GM08714 (cell line): ENCODE results near the gene DPPA5.

Experiments used
- H3K4me3 ChIP-seq: fragments of 200-500 bp; sonication (Bioruptor generic); 2 replicates; pipeline ENCODE4 v1.5.1; 2014; ENCODE audit warnings: mild to moderate bottlenecking, low read length, inconsistent platforms
- ZNF274 ChIP-seq: IDR thresholded peaks from 2 replicates; pipeline ENCODE4 v1.6.1; 2012; ENCODE audit warnings: mild to moderate bottlenecking, low read depth, low read length

The DPPA5 gene

DNA sequence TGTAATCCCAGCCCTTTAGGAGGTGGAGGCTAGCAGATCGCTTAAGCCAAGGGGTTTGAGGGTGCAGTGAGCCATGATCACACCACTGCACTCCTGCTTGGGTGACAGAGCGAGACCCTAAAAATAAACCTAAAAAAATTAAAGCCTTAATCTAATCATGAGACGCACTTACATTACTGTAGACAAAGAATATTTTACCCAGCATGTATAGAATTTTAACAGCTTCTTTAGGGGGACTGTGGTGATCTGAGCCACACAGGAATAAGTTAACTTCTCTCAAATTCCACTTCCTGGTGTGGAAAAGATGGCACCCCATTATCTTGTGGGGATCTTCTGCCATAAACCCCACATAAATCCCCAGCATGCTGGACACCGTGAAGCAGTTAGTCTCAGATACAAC is 17.9 kb upstream of the DPPA5 start:
- no peak for TF ChIP-seq ZNF274
- H3K4me3 ChIP-seq, result no peak overlapping the region

DNA sequence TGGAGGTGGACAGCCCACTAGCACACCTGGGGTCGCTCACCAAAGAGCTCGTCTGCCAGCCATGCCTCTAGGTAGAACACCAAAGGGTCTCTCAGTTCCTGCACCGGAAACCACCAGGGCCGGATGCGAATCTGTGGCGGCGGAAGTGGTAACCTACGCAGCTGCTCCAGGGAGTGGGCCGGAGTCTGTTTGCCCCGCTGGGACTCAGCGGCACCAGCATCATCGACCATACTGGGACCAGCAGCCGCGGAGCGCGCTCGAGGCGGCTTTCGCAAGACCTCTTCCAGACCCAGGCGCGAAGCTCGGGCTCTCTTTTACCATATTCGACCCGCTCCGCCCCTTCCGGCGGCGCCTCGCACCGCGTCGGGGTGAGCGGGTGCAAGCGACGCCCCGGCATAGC is 15.5 kb upstream of the DPPA5 start, which contains the start of gene OOEP:
OOEP (minus strand) TSS at position 335 of the 400 bp plus-strand sequence; CDS start at position 230, 105 bp downstream.
- no peak for TF ChIP-seq ZNF274
- no peak within 1 kb of the TSS for H3K4me3 ChIP-seq

DNA sequence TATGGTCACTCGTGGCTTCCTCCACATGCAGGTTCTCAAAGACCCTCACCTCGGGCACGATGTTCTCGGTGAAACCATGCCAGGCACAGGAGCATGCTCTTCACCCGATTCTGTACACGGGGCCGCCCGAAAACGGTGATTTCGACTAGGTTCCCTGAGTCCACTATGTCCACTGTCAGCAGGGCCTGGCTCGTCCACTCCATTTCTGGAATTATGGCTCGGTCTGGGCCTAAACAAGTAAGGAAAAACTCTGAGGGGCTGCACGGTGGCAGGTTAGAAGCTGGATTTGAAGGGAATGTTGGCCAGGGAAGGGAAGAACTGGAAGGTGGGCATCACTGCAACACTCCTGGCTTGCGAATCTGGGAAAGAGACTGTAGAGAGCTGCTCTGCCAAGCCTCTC is 15.1 kb upstream of the DPPA5 start:
- no peak for TF ChIP-seq ZNF274
- H3K4me3 ChIP-seq, result no peak overlapping the region

DNA sequence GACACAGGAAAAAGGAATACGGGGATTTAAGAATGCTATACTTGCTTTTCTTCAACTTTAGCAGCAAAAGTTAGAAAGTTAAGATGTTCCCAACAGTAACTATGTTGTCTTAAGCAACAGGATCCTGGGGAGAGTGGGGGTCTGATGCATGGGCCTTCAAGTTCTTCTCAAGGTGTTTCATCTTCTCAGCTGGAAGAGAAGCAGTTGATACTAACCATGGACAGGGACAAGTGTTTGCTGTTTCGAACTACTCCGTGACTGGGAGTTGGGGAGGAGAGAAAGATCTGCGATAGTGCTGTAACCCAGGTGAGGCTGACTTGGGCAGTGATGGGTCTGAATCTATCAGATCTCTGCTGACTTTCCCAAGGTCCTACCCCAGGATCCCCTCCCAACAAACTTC is 14.6 kb upstream of the DPPA5 start:
- no peak overlapping the region for H3K4me3 ChIP-seq
- TF ChIP-seq ZNF274, result no peak

DNA sequence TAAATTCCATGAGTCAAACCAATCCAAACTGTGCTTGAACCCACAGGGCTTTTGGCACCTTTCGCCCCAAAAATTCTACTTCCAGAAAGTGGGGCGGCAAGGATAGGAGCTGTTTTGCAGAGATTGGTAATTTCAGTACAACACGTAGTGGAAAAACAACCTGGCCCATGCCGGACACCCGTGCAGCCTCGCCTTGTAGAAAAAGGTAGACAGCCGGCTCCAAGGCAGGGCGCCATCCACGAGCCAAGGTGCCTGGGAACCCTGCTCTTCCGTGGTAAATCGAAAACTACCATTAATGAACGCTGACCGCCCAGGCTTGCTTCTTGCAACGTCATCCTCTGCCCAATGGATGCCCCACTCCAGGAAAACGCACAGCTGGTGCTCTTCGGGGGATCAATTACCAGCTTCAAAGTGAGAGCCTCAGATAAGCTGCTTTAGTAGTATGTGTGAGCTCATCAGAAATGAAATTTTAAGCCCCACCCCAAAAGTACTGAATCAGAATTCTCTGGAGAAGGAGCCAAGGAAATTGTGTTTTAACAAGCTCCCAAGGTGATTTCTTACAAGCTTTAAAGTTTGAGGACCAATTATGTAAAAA is 13.8 kb upstream of the DPPA5 start:
- H3K4me3 ChIP-seq, result no peak overlapping the region
- no peak for TF ChIP-seq ZNF274

DNA sequence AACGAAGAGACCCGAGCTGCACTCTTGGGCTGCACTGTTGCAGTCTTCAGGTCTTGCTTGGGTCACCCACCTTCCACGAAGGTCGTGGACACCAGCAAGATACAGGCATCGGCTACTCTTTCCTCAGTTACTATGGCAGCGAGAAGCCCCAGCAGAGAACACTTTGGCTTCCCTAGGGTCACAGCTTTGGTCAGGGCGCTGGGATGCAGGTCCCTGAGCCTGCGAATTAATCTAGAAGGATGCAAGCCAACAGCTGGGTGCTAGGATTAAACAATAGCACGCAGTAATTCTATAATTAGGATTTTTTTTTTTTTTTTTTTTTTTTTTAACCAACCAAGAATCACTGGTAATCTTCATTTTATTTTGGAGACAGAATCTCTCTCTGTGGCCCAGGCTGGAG is 10.5 kb upstream of the DPPA5 start:
- H3K4me3 ChIP-seq, result no peak overlapping the region
- TF ChIP-seq ZNF274, result no peak

DNA sequence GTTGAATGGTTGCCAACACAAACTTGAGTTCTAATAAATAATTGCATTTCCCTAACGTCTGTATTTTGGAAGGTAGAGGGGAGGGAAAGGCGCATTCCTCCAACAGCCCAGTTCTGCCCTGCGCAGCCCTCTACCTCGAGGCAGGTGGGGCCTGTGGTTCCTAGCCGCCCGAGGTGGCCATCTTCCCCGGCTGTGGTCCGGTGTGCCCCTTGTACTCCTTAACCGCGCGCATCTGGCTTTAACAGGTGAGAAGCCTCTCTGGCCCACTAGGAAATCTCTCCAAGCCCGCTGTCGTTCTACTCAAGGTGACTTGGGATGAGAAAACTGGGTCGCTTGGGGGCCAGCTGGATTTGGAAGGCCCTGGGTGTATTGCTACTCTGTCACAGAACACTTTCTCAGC is 10.0 kb upstream of the DPPA5 start:
- H3K4me3 ChIP-seq, result no peak overlapping the region
- no peak for TF ChIP-seq ZNF274

DNA sequence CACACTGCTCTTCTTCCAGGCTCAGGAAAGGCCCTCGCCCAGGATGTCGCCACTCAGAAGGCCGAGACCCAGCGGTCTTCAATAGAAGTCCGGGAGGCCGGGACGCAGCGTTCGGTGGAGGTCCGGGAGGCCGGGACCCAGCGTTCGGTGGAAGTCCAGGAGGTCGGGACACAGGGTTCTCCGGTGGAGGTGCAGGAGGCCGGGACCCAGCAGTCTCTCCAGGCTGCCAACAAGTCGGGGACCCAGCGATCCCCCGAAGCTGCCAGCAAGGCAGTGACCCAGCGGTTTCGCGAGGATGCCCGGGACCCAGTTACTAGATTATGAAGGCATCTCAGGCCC is 9.4 kb upstream of the DPPA5 start:
- no peak overlapping the region for H3K4me3 ChIP-seq
- TF ChIP-seq ZNF274, result no peak

DNA sequence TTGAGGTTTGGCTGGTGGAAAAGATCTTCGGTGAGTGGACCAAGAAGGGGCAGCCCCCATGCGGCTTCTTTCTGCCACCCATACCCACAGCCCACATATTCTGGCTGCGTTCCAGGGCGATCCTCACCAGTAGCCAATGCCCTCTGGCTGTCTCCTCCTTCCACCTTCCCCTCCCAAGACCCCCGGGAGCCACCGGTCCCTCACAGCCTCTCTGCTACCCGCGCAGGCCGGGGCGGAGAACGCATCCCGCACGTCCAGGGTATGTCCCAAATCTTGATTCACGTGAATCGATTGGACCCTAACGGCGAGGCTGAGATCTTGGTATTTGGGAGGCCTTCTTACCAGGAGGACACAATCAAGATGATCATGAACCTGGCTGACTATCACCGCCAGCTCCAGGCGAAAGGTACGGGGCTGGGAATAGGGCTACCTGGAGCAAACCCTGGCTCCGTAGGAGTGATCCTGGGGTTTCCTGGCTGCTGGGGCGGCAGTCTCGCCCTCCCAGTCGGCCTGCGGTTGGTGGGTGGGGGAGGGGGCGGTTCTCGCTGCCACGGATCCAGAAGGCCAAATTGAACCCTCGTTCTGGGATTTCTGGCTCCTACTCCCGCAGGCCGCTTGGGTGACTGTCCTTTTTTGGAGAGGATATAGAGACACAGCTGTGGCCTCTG is 8.9 kb upstream of the DPPA5 start:
- TF ChIP-seq ZNF274, result no peak
- H3K4me3 ChIP-seq, result no peak overlapping the region

DNA sequence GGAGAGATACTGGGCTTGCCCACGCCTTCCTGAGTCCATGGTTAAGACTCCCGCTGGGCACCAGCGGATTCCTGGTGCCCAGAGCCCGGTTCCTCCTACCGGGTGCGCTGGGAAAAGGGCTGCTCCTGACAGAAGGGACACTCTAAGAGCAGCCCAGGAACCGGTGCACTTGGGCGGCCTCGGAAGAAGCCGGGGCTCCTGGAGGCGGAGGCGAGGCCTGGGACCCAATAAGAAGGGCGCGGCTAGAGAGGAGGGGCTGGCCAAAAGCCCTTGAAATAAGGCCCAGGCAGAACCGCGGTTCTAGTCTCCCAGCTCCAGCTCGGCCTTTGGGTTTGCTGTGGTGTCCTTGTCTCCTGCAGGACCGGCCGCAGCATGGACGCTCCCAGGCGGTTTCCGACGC is 8.3 kb upstream of the DPPA5 start, which contains the start of gene KHDC3L:
KHDC3L (plus strand) TSS at position 301 of the 400 bp plus-strand sequence; CDS start at position 373, 72 bp downstream.
- no peak within 1 kb of the TSS for H3K4me3 ChIP-seq
- TF ChIP-seq ZNF274, result no peak

DNA sequence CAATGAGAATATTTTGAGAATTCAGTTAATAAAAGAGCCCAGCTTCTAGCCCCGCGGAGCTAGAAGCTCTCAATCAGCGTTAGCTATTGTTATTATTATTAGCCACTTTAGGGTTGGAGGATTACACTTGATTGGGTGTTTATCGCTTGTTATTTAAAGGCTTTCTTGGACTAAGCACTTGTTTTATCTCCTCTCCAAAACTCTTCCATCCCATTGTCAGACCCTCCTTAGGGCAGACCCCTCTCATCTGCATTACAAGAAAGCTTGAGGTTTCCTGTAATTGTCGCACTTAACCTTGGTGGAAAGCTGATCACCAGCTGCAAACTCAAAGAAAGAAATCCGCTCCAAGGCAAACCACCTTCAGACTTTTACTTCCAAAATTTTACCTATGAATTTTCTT is 4.8 kb downstream of the DPPA5 start:
- TF ChIP-seq ZNF274, result no peak

DNA sequence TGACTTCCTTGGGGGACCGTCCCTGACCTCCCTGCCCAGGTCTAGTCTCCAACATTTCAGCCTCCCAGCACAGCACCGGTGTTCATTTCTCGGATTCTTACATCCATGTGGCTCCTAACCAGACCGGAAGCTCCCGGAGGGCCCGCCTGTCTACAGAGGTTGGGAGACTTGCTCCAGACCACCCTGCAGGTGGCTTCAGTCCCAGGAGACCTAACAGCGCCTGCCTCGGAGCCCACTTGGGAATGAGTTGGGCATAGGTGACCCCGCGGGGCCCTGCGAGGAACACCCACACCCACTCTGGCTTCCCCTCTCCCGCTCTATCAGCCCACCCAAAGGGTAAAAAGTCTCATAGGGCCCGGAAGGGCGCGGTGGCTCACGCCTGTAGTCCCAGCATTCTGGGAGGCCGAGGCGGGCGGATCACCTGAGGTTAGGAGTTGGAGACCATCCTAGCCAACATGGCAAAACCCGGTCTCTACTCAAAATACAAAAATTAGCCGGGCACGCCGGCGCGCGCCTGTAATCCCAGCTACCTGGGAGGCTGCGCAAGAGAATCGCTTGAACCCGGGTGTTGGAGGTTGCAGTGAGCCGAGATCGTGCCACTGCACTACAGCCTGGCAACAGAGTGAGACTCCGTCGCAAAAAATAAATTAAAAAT is 5.4 kb downstream of the DPPA5 start:
- no peak for TF ChIP-seq ZNF274
- H3K4me3 ChIP-seq, result no peak overlapping the region

More for the DNA sequence above, 4.8 kb downstream of the DPPA5 start:
- no peak overlapping the region for H3K4me3 ChIP-seq

DNA sequence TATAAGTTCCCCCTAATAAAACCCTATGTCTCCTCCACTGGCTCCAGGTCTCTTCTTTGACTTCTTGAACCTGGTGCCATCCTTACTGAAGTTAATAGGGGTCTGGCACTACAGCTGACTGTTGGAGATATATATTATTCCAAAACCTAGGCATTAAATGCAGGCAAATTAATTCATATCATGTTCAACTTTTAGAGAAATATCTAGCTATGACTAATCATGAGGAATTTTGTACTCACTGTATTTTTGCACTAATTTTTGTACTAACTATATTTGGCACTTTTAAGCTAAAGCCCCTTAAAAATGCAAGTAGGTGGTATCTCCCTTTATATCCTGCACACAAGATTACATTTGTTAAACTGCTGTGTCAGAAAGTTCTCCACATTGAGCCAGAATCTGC is 10.9 kb downstream of the DPPA5 start:
- TF ChIP-seq ZNF274, result no peak
- no peak overlapping the region for H3K4me3 ChIP-seq

DNA sequence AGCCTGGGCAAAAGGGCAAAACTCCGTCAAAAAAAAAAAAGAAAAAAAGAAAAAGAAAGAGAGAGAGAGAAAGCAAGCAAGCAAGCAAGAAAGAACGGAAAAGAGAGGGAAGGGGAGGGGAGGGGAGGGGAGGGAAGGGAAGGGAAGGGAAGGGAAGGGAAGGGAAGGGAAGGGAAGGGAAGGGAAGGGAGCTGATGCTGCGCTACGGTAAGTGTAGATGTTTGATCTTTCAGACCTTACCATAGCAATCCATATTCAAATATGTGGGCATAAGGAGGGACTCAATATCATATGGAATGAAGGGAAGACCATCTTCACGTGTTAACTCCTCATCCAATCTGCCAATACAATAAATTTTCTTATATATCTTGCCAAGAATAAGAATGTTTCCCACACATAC is 11.9 kb downstream of the DPPA5 start:
- TF ChIP-seq ZNF274, result no peak

DNA sequence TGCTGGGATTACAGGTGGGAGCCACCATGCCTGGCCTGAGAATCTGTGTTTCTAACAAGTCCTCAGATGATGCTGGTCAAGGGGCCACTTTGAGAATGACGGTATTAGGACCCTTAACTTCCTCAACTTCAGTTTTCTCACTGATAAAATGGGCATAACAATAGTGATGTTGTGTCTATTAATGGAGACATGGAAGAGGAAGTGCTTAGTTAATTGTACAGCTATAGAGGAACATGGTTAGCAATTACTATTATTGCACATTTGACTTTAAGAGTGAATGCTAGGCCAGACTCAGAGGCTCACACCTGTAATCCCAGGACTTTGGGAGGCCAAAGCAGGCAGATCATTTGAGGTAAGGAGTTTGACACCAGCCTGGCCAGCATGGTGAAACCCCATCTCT is 12.7 kb downstream of the DPPA5 start:
- no peak for TF ChIP-seq ZNF274
- no peak overlapping the region for H3K4me3 ChIP-seq

More for the DNA sequence above, 11.9 kb downstream of the DPPA5 start:
- H3K4me3 ChIP-seq, result no peak overlapping the region
